Measurements from ENCODE around the gene GRAMD1C.

GRCh38 chr3:113894927-113895326 lies 56.3 kb downstream of the GRAMD1C start:
- no peak for TF ChIP-seq POLR2A (IDR thresholded peaks at IDR 0.05)
- TF ChIP-seq POLR2AphosphoS5 (IDR thresholded peaks at IDR 0.05): no peak
- TF ChIP-seq CTCF (IDR thresholded peaks at IDR 0.05): no peak
